Measurements from ENCODE around the gene TRAPPC13.
A peak's percentile ranks its signal among the peaks of the same experiment; 100 is the strongest.
"Not testable (repeated sequence)": the region's sequence is repeated elsewhere in the genome, so short reads cannot be mapped to it uniquely, and the experiment has no call there.

TRAPPC13 gene, protein sequence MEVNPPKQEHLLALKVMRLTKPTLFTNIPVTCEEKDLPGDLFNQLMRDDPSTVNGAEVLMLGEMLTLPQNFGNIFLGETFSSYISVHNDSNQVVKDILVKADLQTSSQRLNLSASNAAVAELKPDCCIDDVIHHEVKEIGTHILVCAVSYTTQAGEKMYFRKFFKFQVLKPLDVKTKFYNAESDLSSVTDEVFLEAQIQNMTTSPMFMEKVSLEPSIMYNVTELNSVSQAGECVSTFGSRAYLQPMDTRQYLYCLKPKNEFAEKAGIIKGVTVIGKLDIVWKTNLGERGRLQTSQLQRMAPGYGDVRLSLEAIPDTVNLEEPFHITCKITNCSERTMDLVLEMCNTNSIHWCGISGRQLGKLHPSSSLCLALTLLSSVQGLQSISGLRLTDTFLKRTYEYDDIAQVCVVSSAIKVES

DNA sequence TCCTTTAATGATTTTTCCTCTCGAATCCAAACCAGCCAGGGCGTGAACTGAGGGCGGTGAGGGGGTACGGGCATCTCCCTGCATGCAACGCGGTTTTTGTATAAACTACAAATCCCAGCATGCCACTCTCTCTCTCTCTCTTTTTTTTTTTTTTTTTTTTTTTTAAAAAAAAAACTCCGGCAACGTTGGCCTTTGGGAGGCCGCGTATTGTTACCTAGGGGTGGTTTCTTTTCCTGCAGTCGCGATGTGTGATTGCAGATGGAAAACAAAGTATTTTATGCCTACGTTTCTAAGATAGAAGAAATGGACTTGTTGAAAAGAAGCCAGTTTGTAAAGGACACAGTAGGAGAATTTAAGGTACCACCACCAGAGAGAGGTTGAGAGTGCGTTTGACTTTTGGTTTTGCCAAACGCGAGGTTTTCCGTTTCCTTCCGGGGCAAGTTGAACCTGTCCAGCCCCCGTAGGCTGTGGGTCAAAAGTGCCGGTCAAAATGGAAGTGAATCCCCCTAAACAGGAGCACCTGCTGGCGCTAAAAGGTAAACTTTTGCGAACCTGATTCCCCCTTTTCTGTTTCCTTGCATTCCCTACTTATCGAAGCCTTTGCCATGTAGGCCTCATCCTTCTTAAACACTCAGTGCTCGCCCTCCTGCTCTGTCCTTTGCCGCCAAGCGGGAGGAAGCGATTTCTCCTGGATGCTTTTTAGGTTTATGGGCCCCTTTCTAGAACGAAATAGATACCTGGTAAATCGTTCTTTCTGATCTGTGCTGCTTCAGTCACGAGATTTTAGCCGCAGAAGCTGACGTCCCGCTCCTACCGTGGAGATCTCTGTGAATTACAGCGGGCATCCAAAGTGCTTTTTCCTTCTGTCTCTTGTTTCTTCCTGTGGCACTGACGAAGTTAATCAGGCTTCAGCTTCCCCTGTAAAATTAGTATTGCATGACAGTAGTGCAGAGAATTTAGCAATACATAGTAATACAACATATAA, at the start of gene TRAPPC13, which contains the start of gene SHLD3:
TRAPPC13 (plus strand) TSS at position 457 of the 985 bp plus-strand sequence; CDS start at position 491, 34 bp downstream.
SHLD3 (plus strand) TSS at position 457 of the 985 bp plus-strand sequence. CDS start 4,561 bp downstream, outside the sequence.
- DNase-seq: peak; percentile 82

DNA sequence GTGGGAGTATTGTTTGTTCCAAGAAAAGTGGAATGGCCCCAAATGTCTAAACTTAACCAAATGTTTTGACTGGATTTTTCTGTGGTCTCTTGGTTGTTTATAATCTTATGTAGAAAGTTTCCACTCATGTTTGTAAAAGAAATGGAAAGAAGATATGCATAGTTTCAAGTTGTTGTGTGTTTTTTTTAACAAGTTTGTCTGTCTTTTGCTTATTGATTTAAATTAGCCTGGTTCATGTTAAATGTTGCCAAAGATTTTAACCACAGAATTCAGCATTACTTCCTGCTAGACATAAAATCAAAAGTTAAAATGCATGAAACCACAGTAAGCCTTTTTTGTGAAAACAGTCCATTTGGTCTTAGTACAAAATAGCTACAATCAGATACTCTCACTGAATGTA, 47.7 kb upstream of the TRAPPC13 start:
- DNase-seq: no peak

DNA sequence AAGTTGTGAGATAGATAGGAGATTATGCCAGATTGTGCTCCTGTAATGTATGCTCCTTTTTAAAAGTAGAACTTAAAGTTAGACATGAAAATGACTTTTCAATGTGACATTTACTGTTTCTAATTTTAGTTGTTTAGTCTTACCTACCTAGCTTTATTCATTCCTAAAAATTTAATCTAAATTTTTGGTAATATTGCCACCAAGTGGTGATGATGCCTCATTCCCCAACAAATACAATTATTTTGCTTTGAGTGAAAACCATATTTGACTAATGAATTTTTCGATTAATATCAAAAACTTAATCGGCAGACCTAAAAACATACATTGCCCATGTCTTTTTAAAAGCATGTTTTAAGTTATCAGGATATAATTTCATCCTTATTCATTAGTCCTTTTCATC, 36.1 kb upstream of the TRAPPC13 start:
- no peak for DNase-seq

DNA sequence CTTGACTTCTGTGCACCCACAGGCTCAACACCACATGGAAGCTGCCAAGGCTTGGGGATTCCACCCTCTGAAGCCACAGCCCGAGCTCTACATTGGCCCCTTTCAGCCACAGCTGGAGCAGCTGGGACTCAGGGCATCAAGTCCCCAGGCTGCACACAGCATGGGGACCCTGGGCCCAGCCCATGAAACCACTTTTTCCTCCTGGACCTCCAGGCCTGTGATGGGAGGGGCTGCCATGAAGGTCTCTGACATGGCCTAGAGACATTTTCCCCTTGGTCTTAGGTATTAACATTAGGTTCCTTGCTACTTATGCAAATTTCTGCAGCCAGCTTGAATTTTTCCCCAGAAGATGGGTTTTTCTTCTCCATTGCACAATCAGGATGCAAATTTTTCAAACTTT, 23.1 kb upstream of the TRAPPC13 start:
- DNase-seq: not testable (repeated sequence)

DNA sequence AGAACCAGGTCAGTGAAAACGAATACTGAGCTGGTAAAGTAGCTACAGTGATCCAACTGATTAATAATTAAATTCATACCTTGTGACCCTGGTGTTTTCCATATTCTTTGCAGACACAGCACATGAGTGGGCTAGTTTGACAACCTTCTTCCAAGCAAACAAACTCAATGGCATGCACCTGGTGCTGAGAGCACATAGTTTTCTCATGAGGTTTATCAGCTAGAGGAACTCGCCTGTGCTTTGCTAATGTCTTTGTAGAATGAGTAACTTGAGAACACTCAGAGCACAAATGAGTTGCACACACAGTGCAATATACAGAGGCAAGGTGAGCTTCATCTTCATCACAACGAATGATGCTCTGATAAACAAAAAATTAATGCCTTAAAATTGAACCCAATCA, 13.3 kb upstream of the TRAPPC13 start:
- DNase-seq: no peak

DNA sequence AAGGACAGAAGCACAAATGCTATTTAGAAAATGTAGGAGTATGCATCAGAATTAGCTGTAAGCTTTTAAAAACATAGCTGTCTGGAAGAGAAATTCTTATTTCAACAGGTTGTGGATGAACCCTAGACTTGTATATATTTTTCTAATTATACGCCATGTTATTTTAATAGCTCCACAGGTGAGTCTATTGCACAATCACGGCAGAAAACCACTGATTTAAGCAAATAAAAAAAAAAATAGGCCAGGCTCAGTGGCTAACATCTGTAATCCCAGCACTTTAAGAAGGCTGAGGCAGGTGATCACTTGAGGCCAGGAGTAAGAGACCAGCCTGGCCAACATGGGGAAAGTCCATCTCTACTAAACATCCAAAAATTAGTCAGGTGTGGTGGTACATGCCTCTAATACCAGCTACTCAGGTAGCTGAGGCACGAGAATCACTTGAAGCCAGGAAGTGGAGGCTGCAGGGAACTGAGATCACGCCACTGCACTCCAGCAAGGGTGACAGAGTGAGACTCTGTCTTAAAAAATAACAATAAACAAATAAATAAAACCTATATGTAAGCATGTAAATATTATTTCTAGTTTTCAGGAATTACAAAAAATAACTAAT, 12.4 kb upstream of the TRAPPC13 start:
- DNase-seq: no peak

DNA sequence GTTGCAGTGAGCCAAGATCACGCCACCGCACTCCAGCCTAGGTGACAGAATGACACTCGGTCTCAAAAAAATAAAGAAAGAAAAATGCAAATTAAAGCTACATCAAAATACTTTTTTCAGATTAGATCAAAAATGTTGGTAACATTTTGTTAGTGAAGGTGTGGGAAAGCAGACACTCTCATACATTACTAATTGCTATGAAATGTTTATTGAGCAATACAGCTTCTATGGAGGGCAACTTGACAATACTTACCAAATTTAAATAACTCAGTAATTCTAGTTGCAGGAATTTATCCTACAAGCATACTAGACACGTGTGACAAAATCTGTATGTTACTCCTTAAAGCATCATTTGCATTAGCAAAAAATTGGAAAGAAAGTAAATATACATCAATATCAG, 4.8 kb upstream of the TRAPPC13 start:
- DNase-seq: no peak

DNA sequence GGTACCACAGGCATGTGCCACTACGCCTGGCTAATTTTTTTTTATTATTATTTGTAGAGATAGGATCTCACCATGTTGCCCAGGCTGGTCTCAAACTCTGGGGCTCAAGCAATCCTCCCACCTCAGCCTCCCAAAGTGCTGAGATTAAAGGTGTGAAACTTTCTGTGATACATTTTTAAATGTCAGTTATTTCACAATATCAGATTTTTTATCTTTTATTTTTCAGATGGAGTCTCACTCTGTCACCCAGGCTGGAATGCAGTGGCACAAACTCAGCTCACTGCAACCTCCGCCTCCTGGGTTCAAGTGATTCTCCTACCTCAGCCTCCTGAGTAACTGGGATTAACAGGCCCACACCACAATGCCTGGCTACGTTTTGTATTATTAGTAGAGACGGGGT, 2.9 kb upstream of the TRAPPC13 start:
- DNase-seq: not testable (repeated sequence)

DNA sequence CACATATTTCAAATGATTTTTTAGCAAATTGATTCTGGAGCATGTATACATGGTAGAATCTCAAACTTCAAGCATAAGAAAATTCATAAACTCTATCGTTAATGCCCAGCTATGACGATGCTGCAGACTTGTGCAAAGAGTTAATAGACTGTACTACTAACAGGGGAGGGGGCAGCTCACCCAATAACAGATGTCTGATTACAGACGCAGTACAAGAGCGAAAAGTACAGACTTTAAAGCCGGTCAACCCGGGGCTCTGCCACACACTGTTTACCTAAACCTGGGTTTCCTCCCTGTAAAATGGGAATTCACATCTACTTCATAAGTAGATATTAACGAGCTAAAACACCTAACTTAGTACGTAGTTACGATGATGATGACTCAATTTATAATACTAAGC, 1.3 kb upstream of the TRAPPC13 start:
- no peak for DNase-seq

DNA sequence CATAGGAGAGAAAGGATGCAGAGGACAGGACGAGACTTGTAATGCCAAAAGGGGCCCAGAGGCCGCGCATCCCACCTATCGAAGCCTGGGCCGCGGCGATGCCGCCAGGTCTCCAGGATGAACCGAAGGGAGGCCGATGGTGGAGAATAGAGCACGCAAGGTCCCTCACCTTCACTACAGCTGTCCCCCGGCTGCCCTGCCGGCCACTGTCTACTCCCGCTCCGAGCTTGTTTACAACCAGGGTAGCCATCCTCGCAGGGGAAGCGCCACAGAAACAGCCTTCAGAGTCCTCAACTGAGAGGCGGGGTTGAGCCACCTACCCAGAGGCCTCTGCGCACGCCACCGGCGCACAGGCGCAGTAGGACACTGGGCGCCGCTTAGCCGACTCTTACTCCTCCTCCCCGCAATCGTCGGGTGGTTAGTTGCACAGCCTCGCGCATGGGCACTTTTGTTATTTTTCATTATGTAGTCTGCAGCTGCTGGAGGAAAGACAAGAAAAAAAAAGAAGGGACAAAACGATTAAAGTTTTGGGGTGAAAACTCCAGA, 729 bp upstream of the TRAPPC13 start, which contains the start of gene TRIM23:
TRIM23 (minus strand) TSS at position 309 of the 546 bp plus-strand sequence; CDS start at position 250, 59 bp downstream.
- peak; percentile 88 for DNase-seq

DNA sequence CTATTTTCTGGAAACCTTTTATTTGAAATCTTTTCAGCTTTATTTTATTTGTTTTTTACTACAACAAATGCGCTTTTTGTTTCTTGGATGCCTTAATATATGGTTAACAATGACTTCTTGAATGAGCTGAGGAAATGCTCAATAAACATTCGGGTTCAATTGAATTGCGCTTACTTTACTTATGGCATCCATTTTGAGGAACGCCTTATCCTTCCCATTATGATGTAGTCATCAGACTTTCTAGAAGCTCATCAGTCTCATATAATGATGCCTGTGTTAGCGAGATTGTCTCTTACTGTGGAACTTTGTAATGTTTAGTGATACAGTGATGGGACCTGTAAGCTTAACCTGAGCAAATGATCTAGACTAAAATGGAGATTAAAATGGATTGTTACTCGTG, 916 bp downstream of the TRAPPC13 start:
- no peak for DNase-seq

DNA sequence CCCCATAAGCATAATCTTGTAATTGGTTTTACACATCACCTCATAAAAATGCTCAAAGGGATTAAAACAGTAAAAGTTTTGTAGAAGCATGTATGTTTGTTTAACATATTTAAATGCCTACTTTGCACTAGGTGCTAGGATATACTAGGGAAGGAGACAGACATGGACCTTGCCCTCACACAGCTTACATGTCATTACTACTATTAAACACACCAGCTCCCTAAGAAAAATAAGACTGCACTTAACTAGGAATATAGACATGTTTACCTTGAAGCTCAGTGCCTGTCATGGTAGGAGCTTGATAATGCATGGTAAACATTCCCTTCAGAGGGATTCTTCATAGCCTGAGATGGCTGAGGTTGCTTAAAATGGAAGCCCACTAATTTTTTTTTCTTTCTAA, 6.2 kb downstream of the TRAPPC13 start:
- no peak for DNase-seq

DNA sequence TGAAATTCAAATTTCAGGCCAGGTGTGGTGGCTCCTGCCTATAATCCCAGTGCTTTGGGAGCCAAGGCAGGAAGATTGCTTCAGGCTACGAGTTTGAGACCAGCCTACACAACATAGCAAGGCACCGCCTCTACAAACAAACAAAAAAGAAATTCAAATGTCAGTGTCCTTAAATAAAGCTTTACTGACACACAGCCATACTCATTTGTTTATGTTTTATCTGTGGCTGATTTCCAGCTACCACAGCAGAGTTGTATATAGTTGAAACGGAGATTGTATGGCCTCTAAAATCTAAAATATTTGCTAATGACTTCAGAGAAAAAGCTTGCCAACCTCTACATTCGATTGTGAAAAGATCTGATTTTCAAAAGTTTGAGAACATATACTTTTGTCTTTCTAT, 15.4 kb downstream of the TRAPPC13 start:
- DNase-seq: no peak

DNA sequence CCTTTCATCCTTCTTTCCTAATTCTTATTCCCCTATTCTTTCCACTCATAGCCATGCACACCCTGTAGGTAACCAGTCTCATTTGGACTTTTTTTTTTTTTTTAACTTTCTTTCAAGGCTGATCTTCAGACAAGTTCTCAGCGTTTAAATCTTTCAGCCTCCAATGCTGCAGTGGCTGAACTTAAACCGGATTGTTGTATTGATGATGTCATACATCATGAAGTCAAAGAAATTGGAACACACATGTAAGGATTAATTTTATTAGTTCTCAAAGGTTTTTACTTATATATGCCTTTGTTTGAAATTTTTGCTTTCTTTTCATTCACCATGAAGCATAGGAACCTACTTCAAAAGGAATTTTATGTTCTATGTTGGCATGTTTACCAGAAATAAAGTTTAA, 22.1 kb downstream of the TRAPPC13 start:
- no peak for DNase-seq

DNA sequence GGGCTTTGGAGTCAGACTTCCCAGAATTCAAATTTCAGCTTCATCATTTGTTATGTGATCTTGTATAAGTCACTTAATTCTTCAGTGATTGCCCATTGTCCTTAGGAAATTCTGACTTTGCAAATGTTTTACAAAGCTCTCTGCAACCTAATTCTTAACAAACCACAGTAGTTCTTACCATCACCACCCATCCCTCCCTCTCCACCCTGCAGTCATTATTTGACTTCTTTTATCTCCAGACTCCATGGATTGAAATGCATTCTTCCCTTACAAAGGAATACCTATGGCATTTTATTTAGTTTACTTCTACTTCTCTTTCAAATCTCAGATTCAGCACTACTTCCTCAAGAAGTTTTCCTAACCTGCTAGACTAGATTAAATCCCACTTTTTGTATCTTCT, 23.1 kb downstream of the TRAPPC13 start:
- DNase-seq: no peak

DNA sequence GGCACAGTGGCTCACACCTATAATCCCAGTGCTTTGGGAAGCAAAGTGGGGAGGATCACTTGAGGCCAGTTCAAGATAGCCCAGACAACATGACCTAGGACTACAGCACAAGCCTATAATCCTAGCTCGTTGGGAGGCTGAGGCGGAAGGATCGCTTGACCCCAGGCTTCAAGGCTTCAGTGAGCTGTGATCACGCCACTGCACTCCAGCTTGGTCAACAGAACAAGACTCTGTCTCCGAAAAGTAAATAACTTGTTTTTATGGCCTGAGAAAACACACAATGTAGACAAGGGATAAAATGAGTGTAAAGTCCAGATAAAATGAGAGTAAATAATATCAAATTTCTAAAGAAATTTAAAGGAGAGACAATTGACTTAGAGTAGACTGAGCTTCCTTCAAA, 26.3 kb downstream of the TRAPPC13 start:
- DNase-seq: no peak

DNA sequence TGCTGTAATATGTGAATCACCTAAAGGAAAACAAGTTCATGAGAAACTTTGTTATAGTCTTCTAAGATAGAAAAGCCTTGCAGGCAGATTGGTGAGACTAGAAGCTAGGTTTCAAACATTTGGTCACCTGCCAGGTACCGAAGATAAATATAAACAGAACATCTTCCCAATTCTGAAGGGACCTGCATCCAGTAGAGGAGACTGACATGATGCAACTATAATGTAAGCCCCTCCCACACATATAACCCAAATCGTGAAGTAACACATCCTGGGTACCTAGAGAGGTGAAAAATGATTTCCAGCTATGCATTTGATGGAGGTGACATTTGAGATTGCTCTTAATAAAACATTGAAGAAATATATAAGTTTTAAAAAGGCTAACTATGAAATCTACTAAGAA, 29.9 kb downstream of the TRAPPC13 start:
- no peak for DNase-seq

DNA sequence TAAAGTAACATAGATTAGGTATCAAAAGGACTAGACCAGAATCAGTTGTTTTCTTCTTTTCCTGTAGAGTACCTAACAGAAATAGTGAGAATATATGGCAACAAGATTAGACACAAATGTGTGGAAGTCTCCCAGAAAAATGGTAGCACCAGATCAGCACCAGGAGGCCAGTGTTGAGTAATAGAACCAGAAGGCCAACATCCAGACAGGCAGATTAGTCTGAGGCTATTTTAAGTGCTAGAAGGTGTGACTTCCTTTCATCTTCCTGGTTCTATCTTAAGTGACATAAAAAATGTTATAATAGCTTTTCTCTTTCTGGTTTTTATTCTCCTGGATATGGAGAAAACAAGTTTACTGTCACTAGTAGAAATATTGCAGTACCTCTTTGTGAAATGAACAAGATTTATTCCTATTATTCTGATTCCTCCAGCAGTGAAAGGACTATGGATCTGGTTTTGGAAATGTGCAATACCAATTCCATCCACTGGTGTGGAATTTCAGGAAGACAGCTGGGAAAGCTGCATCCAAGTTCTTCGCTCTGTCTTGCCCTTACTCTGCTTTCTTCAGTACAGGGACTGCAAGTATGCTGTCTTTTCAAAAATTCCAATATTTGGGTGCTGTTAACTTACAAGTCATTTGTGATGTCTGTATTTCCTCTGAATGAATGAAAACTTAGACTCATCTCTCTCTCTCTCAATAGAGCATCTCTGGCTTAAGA, 39.1 kb downstream of the TRAPPC13 start:
- DNase-seq: no peak

DNA sequence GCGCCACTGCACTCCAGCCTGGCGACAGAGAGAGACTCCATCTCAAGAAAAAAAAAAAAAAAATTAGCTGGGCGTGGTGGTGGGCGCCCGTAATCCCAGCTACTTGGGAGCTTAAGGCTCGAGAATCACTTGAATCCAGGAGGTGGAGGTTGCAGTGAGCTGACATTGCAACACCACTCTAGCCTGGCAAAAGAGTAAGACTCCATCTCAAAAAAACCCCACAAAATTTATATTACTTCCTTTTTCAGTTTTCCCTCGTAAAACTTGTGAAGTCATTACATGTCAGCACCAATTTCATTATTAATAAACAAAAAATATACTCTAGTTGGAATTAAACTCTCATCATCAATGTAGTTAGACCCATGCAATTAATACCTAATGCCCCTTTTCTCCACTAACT, 43.9 kb downstream of the TRAPPC13 start:
- DNase-seq: no peak

DNA sequence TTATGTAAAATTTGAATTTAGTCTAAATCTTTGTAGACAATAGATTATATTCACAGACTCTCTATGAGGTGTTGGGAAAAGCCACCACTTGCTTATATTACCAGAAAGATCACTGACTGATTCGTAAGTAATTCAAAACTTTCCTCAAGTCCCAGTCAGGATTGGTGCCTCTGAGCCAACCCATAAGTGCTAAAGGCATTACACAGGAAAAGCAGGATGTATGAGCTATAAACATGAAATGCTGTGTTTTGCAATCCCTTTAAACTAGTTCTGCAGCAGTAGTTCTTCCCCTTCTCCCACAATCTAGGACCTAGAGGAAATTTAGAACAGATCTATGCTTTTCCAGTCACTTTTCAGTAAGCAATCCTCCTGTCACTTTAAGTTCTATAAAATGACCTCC, 48.0 kb downstream of the TRAPPC13 start:
- DNase-seq: no peak

DNA sequence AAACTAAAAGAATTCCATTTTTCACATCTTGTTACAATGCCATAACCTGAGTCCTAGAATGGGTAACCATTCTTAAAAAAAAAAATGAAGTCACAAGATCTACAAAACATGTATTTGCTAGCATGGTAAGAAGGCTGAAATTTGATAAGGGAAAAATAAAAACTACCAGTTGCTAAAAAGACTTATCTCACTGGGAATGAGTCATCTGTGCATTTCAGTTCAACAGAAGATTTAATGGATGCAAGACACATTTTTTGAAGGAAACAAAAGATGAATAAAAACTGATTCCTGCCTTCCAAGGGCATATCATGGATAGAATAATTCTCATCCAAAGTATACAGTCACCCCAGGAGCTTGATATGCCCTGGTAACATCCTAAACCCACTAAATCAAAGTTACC, 49.9 kb downstream of the TRAPPC13 start:
- DNase-seq: no peak

DNA sequence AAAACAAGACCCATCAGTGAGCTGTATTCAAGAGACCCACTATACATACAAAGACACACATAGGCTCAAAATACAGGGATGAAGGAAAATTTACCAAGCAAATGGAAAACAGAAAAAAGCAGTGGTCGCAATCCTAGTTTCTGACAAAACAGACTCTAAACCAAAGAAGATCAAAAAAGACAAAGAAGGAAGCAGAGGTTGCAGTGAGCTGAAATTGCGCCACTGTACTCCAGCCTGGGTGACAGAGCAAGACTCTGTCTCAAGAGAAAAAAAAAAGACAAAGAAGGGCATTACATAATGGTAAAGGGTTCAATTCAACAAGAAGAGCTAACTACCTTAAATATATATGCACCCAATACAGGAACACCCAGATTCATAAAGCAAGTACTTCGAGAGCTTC, 51.2 kb downstream of the TRAPPC13 start:
- DNase-seq: not testable (repeated sequence)
